GM12872 (cell line): ENCODE data around the gene PLTP.

Experiments
- TF ChIP-seq, protein P1 (sequence below): IDR thresholded peaks from 3 replicates; pipeline ENCODE4 v1.5.1; 2011; ENCODE audit warnings: low read depth, mild to moderate bottlenecking, low read length, moderate library complexity; ENCODE audit not compliant: insufficient read depth

Gene PLTP

DNA sequence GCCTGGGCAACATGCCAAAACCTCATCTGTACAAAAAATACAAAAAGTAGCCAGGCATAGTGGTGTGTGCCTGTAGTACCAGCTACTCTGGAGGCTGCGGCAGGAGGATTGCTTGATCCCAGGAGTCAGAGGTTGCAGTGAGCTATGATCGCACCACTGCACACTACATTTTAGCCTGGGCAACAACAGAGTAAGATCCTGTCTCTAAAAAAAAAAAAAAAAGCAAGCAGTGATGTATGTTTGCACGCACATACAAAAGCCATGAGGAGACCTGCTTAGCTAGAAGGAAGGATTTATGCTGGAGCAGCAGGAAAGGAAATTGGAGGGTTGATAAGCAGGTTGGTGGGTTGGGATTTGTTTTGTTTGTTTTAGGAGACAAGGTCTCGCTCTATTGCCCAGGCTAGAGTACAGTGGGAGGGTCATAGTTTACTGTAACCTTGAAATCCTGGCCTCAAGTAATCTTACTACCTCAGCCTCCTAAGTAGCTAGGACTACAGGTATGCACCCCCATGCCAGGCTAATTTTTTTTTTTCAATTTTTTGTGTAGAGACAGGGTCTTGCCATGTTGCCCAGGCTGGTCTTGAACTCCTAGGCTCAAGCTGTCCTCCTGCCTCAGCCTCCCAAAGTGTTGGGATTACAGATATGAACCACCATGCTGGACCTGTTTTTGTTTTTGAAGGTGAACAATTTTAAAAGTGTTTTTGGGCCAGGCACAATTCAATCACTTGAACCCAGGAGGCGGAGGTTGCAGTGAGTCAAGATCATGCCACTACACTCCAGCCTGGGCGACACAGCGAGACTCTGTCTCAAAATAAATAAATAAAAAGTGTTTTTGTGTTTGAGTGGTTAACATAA lies 50.5 kb downstream of the PLTP start:
- TF ChIP-seq, protein P1, sequence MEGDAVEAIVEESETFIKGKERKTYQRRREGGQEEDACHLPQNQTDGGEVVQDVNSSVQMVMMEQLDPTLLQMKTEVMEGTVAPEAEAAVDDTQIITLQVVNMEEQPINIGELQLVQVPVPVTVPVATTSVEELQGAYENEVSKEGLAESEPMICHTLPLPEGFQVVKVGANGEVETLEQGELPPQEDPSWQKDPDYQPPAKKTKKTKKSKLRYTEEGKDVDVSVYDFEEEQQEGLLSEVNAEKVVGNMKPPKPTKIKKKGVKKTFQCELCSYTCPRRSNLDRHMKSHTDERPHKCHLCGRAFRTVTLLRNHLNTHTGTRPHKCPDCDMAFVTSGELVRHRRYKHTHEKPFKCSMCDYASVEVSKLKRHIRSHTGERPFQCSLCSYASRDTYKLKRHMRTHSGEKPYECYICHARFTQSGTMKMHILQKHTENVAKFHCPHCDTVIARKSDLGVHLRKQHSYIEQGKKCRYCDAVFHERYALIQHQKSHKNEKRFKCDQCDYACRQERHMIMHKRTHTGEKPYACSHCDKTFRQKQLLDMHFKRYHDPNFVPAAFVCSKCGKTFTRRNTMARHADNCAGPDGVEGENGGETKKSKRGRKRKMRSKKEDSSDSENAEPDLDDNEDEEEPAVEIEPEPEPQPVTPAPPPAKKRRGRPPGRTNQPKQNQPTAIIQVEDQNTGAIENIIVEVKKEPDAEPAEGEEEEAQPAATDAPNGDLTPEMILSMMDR, result no peak

- TF ChIP-seq, protein P1, result no peak
These were observed 51.3 kb downstream of the PLTP start for GRCh38 chr20:45860560-45861220.

GRCh38 chr20:45859916-45860315 lies 52.0 kb downstream of the PLTP start:
- TF ChIP-seq, protein P1, result no peak

DNA sequence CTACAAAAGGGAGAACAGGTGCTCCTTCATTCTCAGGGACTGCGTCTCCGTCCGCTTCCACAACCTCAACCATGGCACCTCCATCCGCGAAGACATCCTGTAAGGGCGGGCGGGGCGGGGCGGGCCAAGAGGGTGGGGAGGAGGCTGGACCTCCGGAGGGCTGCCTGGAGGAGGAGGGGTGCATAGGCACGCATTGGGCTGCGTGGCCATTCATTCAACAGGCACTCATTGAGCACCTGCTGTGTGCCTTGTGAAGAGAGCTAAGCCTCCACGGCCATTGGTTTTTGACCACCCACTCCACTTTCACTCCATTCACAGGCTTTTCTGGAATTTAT lies 54.1 kb downstream of the PLTP start:
- TF ChIP-seq, protein P1, result no peak

GRCh38 chr20:45857114-45857881 lies 54.7 kb downstream of the PLTP start, which contains the start of the genes ACOT8 and ZSWIM3:
Gene ACOT8 (minus strand): TSS chr20:45857392. CDS start chr20:45857315, 77 bp downstream.
Gene ZSWIM3 (plus strand): TSS chr20:45857614. CDS start chr20:45857826, 212 bp downstream.
- TF ChIP-seq, protein P1, result no peak

DNA sequence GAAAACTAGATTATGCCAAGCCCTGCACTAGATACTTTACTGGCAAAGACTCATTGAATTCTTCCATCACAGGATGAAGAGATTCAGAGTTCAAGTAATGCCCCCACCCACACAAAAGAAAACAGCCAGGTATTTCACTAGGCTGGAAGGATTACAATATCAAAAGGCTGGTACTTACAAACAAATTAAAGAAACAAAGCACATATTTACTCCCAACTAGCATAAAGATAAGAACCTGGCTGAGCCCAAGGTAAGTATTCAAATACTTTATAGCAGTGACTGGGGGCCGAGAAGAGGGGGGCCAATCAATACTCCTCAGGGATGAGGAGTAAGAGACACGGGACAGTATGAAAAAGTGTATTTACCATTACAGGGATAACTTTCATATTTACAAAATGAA lies 58.5 kb downstream of the PLTP start:
- TF ChIP-seq, protein P1, result no peak

GRCh38 chr20:45852326-45852725 lies 59.6 kb downstream of the PLTP start:
- TF ChIP-seq, protein P1, result no peak
